Measurements from ENCODE around the gene TEX54.
A peak's percentile ranks its signal among the peaks of the same experiment; 100 is the strongest.

Gene TEX54

DNA sequence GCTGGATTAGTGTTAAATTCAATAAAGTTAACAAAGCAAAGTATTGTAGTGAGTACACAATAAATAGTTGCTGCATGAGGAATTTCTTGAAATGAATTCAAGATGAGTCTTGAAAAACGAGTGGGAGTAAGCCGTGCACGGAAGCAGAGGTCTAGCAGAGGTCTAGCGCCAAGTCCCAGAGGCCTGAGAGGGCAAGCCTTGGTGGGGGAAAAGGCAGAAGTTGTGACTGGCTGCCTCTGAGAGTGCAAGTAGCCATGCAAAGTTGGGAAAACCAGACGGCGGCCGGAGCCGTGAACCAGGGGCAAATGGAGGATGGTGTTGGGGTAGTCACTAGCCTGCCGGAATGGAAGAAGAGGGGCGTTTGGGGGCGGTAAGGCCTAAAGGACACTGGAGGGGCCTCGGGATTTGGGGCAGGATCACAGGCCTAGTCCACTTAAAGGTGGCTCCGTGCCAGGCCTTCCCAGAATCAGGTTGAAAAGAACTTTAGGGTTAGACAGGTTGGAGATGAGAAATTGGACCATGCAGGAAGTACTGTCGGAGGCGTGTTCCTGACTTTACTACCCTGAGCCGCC, 47.7 kb upstream of the TEX54 start (continued):
- TF ChIP-seq, protein P1, sequence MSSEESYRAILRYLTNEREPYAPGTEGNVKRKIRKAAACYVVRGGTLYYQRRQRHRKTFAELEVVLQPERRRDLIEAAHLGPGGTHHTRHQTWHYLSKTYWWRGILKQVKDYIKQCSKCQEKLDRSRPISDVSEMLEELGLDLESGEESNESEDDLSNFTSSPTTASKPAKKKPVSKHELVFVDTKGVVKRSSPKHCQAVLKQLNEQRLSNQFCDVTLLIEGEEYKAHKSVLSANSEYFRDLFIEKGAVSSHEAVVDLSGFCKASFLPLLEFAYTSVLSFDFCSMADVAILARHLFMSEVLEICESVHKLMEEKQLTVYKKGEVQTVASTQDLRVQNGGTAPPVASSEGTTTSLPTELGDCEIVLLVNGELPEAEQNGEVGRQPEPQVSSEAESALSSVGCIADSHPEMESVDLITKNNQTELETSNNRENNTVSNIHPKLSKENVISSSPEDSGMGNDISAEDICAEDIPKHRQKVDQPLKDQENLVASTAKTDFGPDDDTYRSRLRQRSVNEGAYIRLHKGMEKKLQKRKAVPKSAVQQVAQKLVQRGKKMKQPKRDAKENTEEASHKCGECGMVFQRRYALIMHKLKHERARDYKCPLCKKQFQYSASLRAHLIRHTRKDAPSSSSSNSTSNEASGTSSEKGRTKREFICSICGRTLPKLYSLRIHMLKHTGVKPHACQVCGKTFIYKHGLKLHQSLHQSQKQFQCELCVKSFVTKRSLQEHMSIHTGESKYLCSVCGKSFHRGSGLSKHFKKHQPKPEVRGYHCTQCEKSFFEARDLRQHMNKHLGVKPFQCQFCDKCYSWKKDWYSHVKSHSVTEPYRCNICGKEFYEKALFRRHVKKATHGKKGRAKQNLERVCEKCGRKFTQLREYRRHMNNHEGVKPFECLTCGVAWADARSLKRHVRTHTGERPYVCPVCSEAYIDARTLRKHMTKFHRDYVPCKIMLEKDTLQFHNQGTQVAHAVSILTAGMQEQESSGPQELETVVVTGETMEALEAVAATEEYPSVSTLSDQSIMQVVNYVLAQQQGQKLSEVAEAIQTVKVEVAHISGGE (tag by site-specific recombination; conservative IDR thresholded peaks at IDR 0.05; ENCODE audit: low read depth), result 0 out of 2 replicates have a peak, but pooled peaks have one; percentile 46
- TF ChIP-seq, protein P2, sequence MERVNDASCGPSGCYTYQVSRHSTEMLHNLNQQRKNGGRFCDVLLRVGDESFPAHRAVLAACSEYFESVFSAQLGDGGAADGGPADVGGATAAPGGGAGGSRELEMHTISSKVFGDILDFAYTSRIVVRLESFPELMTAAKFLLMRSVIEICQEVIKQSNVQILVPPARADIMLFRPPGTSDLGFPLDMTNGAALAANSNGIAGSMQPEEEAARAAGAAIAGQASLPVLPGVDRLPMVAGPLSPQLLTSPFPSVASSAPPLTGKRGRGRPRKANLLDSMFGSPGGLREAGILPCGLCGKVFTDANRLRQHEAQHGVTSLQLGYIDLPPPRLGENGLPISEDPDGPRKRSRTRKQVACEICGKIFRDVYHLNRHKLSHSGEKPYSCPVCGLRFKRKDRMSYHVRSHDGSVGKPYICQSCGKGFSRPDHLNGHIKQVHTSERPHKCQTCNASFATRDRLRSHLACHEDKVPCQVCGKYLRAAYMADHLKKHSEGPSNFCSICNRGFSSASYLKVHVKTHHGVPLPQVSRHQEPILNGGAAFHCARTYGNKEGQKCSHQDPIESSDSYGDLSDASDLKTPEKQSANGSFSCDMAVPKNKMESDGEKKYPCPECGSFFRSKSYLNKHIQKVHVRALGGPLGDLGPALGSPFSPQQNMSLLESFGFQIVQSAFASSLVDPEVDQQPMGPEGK (tag by site-specific recombination; IDR thresholded peaks at IDR 0.05), result peak; percentile 43
- no peak for TF ChIP-seq HOXA7 (CRISPR knock-in tag; IDR thresholded peaks at IDR 0.05; ENCODE audit: borderline replicate concordance)
- TF ChIP-seq, protein P3, sequence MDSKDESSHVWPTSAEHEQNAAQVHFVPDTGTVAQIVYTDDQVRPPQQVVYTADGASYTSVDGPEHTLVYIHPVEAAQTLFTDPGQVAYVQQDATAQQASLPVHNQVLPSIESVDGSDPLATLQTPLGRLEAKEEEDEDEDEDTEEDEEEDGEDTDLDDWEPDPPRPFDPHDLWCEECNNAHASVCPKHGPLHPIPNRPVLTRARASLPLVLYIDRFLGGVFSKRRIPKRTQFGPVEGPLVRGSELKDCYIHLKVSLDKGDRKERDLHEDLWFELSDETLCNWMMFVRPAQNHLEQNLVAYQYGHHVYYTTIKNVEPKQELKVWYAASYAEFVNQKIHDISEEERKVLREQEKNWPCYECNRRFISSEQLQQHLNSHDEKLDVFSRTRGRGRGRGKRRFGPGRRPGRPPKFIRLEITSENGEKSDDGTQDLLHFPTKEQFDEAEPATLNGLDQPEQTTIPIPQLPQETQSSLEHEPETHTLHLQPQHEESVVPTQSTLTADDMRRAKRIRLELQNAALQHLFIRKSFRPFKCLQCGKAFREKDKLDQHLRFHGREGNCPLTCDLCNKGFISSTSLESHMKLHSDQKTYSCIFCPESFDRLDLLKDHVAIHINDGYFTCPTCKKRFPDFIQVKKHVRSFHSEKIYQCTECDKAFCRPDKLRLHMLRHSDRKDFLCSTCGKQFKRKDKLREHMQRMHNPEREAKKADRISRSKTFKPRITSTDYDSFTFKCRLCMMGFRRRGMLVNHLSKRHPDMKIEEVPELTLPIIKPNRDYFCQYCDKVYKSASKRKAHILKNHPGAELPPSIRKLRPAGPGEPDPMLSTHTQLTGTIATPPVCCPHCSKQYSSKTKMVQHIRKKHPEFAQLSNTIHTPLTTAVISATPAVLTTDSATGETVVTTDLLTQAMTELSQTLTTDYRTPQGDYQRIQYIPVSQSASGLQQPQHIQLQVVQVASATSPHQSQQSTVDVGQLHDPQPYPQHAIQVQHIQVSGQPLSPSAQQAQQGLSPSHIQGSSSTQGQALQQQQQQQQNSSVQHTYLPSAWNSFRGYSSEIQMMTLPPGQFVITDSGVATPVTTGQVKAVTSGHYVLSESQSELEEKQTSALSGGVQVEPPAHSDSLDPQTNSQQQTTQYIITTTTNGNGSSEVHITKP (tag by site-specific recombination; IDR thresholded peaks at IDR 0.05), result peak; percentile 87

DNA sequence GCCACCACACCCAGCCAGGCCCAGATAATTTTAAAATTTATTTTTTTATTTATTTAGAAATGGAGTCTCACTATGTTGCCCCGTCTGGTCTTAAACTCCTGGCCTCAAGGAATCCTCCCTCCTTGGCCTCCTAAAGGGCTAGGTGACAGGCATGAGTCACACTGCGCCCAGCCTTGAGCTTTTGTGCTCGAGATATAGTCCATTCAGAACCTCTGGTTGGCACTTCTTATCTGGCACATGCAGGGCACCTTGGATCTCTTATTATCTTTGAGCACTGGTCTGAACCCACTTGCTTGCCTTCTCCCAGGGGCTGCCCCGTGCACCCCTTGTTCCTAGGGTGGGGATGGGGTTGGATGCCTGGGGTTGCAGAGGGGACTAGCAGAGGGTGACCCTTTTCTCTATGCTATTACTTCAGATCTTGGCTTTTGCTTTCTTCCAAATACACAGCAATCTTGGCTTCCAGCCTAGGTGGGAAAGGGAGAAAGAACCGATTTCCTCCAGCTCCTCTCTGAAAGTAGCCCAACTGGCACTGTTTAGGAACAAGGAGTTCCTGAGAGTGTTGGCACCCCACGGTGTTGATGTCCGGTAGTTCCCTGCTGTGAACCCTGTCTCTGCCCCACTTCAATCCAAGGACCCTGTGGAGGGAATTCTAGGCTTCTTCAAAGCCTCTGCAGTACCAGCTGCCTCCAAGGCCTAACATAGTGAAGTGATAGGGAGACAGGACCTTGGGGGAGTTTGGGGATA, 46.8 kb upstream of the TEX54 start:
- peak overlapping the region; percentile 93; the same call in 1 of the 2 replicates for H3K4me3 ChIP-seq (ENCODE audit: low read depth, low read length)
- no peaks in the 10 kb centered on the region for H3K9me3 ChIP-seq (ENCODE audit: control insufficient read depth, insufficient read depth, low read depth, low read length)
- peaks cover 2 to 69% of the 10 kb centered on the region in 2 experiments; a peak in 2 of 3 replicates for H3K36me3 ChIP-seq (ENCODE audit: control insufficient read depth in 2 of 2, insufficient read depth in 1 of 2, low read length in 2 of 2)
- no peak overlapping the region for H3K27ac ChIP-seq (ENCODE audit: extremely low read depth, low read depth, low read length)
- ChIA-PET CTCF (interaction anchor here (0.7 kb wide), 2 partner anchors 125 to 247 kb away, joined by 3 read pairs; no protein-coding TSS in a partner anchor), POLR2A (interaction anchor here (0.5 to 8.7 kb wide), 5 partner anchors 15 to 92 kb away, joined by 4 to 91 read pairs (median 22); partner anchors contain the start of genes STX5, TEX54, TMEM179B and WDR74)
- TF ChIP-seq ZNF121 (tag by site-specific recombination; IDR thresholded peaks at IDR 0.05), result peak; percentile 95
- TF ChIP-seq ZIC2 (tag by site-specific recombination; IDR thresholded peaks at IDR 0.05), result peak; percentile 55
- TF ChIP-seq, protein P4, sequence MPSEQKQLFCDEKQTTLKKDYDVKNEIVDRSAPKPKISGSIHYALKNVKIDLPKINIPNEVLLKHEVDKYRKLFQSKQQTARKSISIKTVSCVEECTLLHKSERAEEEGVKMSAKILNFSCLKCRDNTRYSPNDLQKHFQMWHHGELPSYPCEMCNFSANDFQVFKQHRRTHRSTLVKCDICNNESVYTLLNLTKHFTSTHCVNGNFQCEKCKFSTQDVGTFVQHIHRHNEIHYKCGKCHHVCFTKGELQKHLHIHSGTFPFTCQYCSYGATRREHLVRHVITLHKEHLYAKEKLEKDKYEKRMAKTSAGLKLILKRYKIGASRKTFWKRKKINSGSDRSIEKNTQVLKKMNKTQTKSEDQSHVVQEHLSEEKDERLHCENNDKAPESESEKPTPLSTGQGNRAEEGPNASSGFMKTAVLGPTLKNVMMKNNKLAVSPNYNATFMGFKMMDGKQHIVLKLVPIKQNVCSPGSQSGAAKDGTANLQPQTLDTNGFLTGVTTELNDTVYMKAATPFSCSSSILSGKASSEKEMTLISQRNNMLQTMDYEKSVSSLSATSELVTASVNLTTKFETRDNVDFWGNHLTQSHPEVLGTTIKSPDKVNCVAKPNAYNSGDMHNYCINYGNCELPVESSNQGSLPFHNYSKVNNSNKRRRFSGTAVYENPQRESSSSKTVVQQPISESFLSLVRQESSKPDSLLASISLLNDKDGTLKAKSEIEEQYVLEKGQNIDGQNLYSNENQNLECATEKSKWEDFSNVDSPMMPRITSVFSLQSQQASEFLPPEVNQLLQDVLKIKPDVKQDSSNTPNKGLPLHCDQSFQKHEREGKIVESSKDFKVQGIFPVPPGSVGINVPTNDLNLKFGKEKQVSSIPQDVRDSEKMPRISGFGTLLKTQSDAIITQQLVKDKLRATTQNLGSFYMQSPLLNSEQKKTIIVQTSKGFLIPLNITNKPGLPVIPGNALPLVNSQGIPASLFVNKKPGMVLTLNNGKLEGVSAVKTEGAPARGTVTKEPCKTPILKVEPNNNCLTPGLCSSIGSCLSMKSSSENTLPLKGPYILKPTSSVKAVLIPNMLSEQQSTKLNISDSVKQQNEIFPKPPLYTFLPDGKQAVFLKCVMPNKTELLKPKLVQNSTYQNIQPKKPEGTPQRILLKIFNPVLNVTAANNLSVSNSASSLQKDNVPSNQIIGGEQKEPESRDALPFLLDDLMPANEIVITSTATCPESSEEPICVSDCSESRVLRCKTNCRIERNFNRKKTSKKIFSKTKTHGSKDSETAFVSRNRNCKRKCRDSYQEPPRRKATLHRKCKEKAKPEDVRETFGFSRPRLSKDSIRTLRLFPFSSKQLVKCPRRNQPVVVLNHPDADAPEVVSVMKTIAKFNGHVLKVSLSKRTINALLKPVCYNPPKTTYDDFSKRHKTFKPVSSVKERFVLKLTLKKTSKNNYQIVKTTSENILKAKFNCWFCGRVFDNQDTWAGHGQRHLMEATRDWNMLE (tag by site-specific recombination; conservative IDR thresholded peaks at IDR 0.05; ENCODE audit: low read depth), result no peak
- H3K4me1 ChIP-seq (ENCODE audit: control insufficient read depth, insufficient read depth, low read length), result no peaks in the 10 kb centered on the region

All from HEK293 (cell line).